IMR-90 (cell line): ENCODE data around the gene LIN52. TPM values are rescaled to one million over a fixed set of nuclear protein-coding genes. Genes with fewer than 3 reads are reported as not detected.

Experiments used
- ATAC-seq: fragments of 200-7000 bp; cut with Tn5 transposase; 2 replicates; pipeline ENCODE4 v1.9.1; 2020; ENCODE audit warnings: low read depth, mild to moderate bottlenecking, moderate library complexity
- BruUV-seq: library from RNA; stranded (reverse); fragments of 400-500 nt; replicated peaks from 2 replicates; lab custom pipeline; 2021; lab: Mats Ljungman, UMichigan
- CTCF ChIA-PET: fragments of 300-600 bp; formaldehyde crosslinking; extraction: SDS; loops from one replicate; lab custom pipeline; 2021; ENCODE audit warnings: antibody characterized with exemption; lab: Yijun Ruan, JAX
- POLR2A ChIA-PET: fragments of 300-600 bp; sonication (Branson Sonifier 250); formaldehyde crosslinking; loops from one replicate; lab custom pipeline; 2022; ENCODE audit warnings: antibody characterized with exemption; ENCODE audit not compliant: unreplicated experiment; lab: Charles Lee
- DNase-seq: peaks from one replicate; pipeline ENCODE4 v3.0.0; 2013
- H2AFZ ChIP-seq: replicated peaks from 2 replicates; pipeline ENCODE3; 2013; ENCODE audit warnings: low read length, mild to moderate bottlenecking; ENCODE audit not compliant: poor library complexity
- H2AK5ac ChIP-seq: 2 replicates; pipeline ENCODE4 v1.6.1; 2013; ENCODE audit warnings: low read depth, low read length, inconsistent platforms
- H2AK9ac ChIP-seq: replicated peaks from 2 replicates; pipeline ENCODE3; 2013; ENCODE audit warnings: mild to moderate bottlenecking, low read depth, low read length, moderate library complexity; ENCODE audit not compliant: poor library complexity
- H2BK120ac ChIP-seq: 2 replicates; pipeline ENCODE4 v1.6.1; 2013; ENCODE audit warnings: low read depth, low read length, inconsistent platforms
- H2BK15ac ChIP-seq: 3 replicates; pipeline ENCODE4 v1.6.1; 2013; ENCODE audit warnings: low read depth, low read length, inconsistent platforms
- H2BK20ac ChIP-seq: 2 replicates; pipeline ENCODE4 v1.6.1; 2013; ENCODE audit warnings: low read depth, mild to moderate bottlenecking, inconsistent platforms, low read length, moderate library complexity
- H2BK5ac ChIP-seq: 2 replicates; pipeline ENCODE4 v1.6.1; 2013; ENCODE audit warnings: mild to moderate bottlenecking, low read depth, low read length, inconsistent platforms; ENCODE audit not compliant: poor library complexity, severe bottlenecking
- H3K14ac ChIP-seq: replicated peaks from 2 replicates; pipeline ENCODE4 v1.6.1; 2013; ENCODE audit warnings: low read depth, low read length, inconsistent platforms
- H3K18ac ChIP-seq: 2 replicates; pipeline ENCODE4 v1.6.1; 2013; ENCODE audit warnings: low read depth, low read length, control low read depth
- H3K23ac ChIP-seq: 2 replicates; pipeline ENCODE4 v1.6.1; 2013; ENCODE audit warnings: low read depth, low read length, inconsistent platforms
- H3K27ac ChIP-seq: 2 replicates; pipeline ENCODE4 v1.5.1; 2013; ENCODE audit warnings: mild to moderate bottlenecking, control low read depth, low read length; ENCODE audit not compliant: insufficient read depth
- H3K27me3 ChIP-seq: 2 replicates; pipeline ENCODE4 v1.6.1; 2013; ENCODE audit warnings: low read length; ENCODE audit not compliant: control insufficient read depth, insufficient read depth
- H3K36me3 ChIP-seq: 2 replicates; pipeline ENCODE4 v1.6.1; 2013; ENCODE audit warnings: low read length, mixed read lengths; ENCODE audit not compliant: control insufficient read depth, insufficient read depth
- H3K4ac ChIP-seq: 2 replicates; pipeline ENCODE4 v1.6.1; 2013; ENCODE audit warnings: low read depth, low read length, inconsistent platforms
- H3K4me1 ChIP-seq: 2 replicates; pipeline ENCODE4 v1.6.1; 2013; ENCODE audit warnings: low read length, mixed read lengths; ENCODE audit not compliant: control insufficient read depth, insufficient read depth
- H3K4me2 ChIP-seq: 2 replicates; pipeline ENCODE4 v1.6.1; 2013; ENCODE audit warnings: low read depth, mild to moderate bottlenecking, control low read depth, low read length, moderate library complexity
- H3K4me3 ChIP-seq: 2 replicates; pipeline ENCODE4 v1.5.1; 2013; ENCODE audit warnings: low read depth, mild to moderate bottlenecking, control low read depth, low read length, moderate library complexity; ENCODE audit not compliant: insufficient read depth
- H3K56ac ChIP-seq: 2 replicates; pipeline ENCODE4 v1.6.1; 2013; ENCODE audit warnings: low read length, inconsistent platforms; ENCODE audit not compliant: insufficient read depth; ENCODE audit errors: extremely low read depth
- H3K79me1 ChIP-seq, 2 experiments: 2 replicates each; pipeline ENCODE4 v1.6.1; 2013; ENCODE audit warnings: low read length in 2 of 2, inconsistent platforms in 1 of 2, low read depth in 1 of 2
- H3K9ac ChIP-seq: 2 replicates; pipeline ENCODE4 v1.6.1; 2013; ENCODE audit warnings: low read depth, low read length, control low read depth
- H3K9me1 ChIP-seq: 2 replicates; pipeline ENCODE4 v1.6.1; 2013; ENCODE audit warnings: low read length, inconsistent platforms; ENCODE audit not compliant: insufficient read depth
- H3K9me3 ChIP-seq: 2 replicates; pipeline ENCODE4 v1.6.1; 2013; ENCODE audit warnings: low read length; ENCODE audit not compliant: control insufficient read depth, insufficient read depth
- H4K20me1 ChIP-seq: 2 replicates; pipeline ENCODE4 v1.6.1; 2013; ENCODE audit warnings: low read length, inconsistent platforms; ENCODE audit not compliant: insufficient read depth
- H4K5ac ChIP-seq: 2 replicates; pipeline ENCODE4 v1.6.1; 2013; ENCODE audit warnings: mild to moderate bottlenecking, low read depth, low read length, control low read depth
- H4K8ac ChIP-seq, 2 experiments: 2 replicates each; pipeline ENCODE4 v1.6.1; 2013; ENCODE audit warnings: low read depth in 2 of 2, low read length in 2 of 2, control low read depth in 1 of 2, inconsistent platforms in 1 of 2
- H4K91ac ChIP-seq: 2 replicates; pipeline ENCODE4 v1.6.1; 2013; ENCODE audit warnings: low read depth, low read length, inconsistent platforms; ENCODE audit not compliant: insufficient read depth
- CHD1 ChIP-seq: IDR thresholded peaks from 2 replicates; pipeline ENCODE4 v1.6.1; 2012; ENCODE audit warnings: low read depth, low read length, improper control_type of control experiment
- RCOR1 ChIP-seq: IDR thresholded peaks from 2 replicates; pipeline ENCODE4 v1.6.1; 2012; ENCODE audit warnings: mild to moderate bottlenecking, low read length, improper control_type of control experiment; ENCODE audit not compliant: insufficient replicate concordance
- RFX5 ChIP-seq: IDR thresholded peaks from 2 replicates; pipeline ENCODE4 v1.8.0; 2012; ENCODE audit warnings: low read depth, mild to moderate bottlenecking, low read length, moderate library complexity
- dilution Hi-C: fragments of 300-500 bp; cut with HindIII; formaldehyde crosslinking; loops from one replicate; pipeline ENCODE4 v1.14.3; 2018; ENCODE audit warnings: low sequenced_read_pairs; ENCODE audit not compliant: unreplicated experiment
- in situ Hi-C: fragments of 300-500 bp; cut with MboI; formaldehyde crosslinking; loops from 3 replicates; pipeline ENCODE4 v1.14.3; 2019; ENCODE audit warnings: low sequenced_read_pairs, inconsistent platforms, mixed read lengths
- intact Hi-C: fragments of 100-400 bp; cut with micrococcal nuclease; formaldehyde crosslinking; loops from 2 replicates; pipeline ENCODE4 v1.10.0; 2022
- polyA plus RNA-seq, 3 experiments: library from polyadenylated mRNA; depleted of rRNA; stranded (reverse); fragments of >200 nt; gene quantifications; 2 replicates each; pipeline ENCODE4 v1.2.3, GENCODE V29; 2012; ENCODE audit warnings: low replicate concordance in 1 of 3
- total RNA-seq: library from RNA; depleted of rRNA; stranded (reverse); fragments of >200 nt; gene quantifications from 2 replicates; pipeline ENCODE4 v1.2.3, GENCODE V29; 2012

Gene LIN52
- total and polyA plus RNA-seq, 2 of the 4 experiments (the other 2 are of a cell fraction) = 6.1 to 11.5 TPM

DNA sequence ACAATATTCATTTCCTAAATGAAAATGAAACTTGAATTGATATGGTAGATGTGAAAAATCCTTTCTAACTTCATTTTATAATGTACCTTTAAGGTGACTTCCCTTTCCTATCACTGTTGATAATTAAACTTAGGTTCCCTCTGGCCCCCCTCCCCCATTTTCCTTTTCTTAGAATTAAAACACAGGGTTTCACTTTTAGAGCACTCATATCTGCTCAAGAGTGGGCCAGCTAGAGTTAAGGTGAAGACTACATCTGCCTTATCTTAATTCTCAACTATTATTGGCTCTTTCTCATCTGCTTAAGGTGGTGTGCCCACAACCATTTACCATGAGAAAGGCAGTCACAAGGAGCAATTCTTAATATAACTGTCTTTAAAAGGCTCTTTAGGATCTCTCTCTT is 49.7 kb downstream of the LIN52 start:
- BruUV-seq = no TSS peak

More for the DNA sequence above, 49.7 kb downstream of the LIN52 start:
- no peak overlapping the region for H2AFZ ChIP-seq
- TF ChIP-seq RFX5 = no peak
- no peak for TF ChIP-seq RCOR1
- no peak for TF ChIP-seq CHD1
- no peaks in the 10 kb centered on the region for H3K79me1 ChIP-seq
- H3K23ac ChIP-seq = no peak overlapping the region
- no peak overlapping the region for H4K5ac ChIP-seq
- DNase-seq (no peak), ATAC-seq (no peak)
- no peaks in the 10 kb centered on the region for H3K27me3 ChIP-seq
- H2BK120ac ChIP-seq = no peak overlapping the region
- H2AK5ac ChIP-seq = no peak overlapping the region
- no peak overlapping the region for H3K56ac ChIP-seq
- no peaks in the 10 kb centered on the region for H3K4me1 ChIP-seq
- intact Hi-C loops = no loop called here
- POLR2A ChIA-PET = no interaction called here
- dilution Hi-C loops = no loop called here
- H3K9me3 ChIP-seq = no peaks in the 10 kb centered on the region
- no peak overlapping the region for H2AK9ac ChIP-seq
- H3K4ac ChIP-seq = no peak overlapping the region
- H3K4me2 ChIP-seq = no peak overlapping the region
- H2BK20ac ChIP-seq = no peak overlapping the region
- no peaks in the 10 kb centered on the region for H4K20me1 ChIP-seq
- in situ Hi-C loops = no loop called here
- H3K9ac ChIP-seq = no peak overlapping the region
- no peak overlapping the region for H3K27ac ChIP-seq
- CTCF ChIA-PET = no interaction called here
- no peak overlapping the region for H2BK5ac ChIP-seq
- no peak overlapping the region for H3K14ac ChIP-seq
- H3K18ac ChIP-seq = no peak overlapping the region
- H3K4me3 ChIP-seq = no peak overlapping the region
- no peak overlapping the region for H4K8ac ChIP-seq
- no peak overlapping the region for H4K91ac ChIP-seq
- H2BK15ac ChIP-seq = no peak overlapping the region
- H3K36me3 ChIP-seq = no peaks in the 10 kb centered on the region
- H3K9me1 ChIP-seq = no peaks in the 10 kb centered on the region
